Stimulated activated CD8-positive, alpha-beta memory T cell treated with anti-CD3 and anti-CD28 coated beads, Interleukin-7, amount 100 ng/mL, for 4 hours (primary cell): Measurements from ENCODE around the gene CD300LD.
"Not testable (repeated sequence)": the region's sequence is repeated elsewhere in the genome, so short reads cannot be mapped to it uniquely, and the experiment has no call there.

ENCODE experiments used
- DNase-seq, 2 donors: peaks; one replicate each; pipeline ENCODE4 v3.0.0-alpha.2; 2020; ENCODE audit warnings: low read depth in 2 of 2

CD300LD gene

DNA sequence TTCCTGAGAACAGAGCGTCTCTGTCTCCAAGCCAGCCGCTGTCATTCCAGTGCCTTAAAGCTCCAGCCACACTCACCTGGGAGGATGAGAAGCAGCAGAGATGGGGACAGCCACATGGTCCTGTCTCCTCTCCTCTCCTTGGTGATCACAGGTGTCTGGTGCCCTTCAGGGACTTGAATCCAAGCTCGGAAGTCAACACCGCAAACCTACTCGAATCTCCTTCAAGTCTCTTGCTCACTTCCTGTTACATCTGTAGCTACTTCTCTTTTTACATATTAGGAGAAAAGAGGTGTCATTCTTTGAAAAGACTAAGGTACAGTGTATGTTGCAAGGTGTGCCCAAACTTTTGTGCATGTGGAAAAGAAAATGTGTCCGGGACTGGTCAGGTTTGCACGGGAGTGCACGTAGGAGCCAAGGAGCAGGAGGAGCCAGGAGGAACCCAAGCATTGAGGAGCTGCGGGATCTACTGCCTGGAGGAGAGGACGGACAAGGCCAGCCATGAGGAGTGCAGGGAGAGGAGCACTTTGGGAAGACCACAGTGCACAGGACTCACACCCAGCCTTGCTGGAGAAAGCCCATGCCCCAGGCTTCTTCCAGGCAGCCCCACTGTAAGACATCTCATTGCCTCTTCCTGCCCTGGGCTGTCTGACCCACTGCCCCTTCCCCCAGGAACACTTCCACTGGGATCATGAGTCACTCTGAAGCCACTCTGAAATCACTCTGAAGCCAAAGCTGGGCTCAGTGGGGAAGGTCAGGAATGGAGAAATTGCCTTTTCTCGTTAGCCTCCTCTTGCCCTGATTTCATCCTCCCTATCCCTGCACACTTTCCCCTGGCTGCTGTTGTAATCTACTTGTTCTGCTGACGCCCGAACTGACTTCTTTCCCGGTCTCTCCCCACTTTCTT lies at the start of gene CD300LD:
Gene CD300LD, minus strand, starts transcription at position 197 of the 904 bp plus-strand sequence. Its CDS starts 81 bp downstream, at position 116.
- no peak for DNase-seq

- DNase-seq, result no peak
Measured at GRCh38 chr17:74641224-74641957, 49.3 kb upstream of the CD300LD start.

DNA sequence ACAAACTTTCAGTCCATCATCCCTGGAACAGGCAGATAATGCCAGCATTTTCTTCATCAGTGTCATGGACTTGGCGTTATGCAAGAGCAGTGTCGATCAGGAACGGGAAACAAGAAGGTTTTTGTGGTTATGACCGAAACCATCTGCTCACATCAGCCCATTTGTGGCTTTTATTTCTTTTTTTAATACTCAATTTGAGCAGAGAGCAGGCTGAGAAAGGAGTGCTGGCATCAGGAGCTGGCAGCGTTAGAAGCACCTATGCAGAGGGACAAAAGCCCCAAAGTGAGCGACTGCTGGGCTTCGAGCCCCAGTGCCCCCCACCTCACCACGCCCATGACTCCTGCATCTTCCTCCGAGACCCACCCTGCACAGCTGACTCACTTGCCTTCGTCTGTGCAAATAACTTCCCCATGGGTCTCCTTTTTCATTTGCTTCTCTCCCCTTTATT lies 47.6 kb upstream of the CD300LD start:
- DNase-seq, result peak in 1 of 2 donors; percentile 6

DNA sequence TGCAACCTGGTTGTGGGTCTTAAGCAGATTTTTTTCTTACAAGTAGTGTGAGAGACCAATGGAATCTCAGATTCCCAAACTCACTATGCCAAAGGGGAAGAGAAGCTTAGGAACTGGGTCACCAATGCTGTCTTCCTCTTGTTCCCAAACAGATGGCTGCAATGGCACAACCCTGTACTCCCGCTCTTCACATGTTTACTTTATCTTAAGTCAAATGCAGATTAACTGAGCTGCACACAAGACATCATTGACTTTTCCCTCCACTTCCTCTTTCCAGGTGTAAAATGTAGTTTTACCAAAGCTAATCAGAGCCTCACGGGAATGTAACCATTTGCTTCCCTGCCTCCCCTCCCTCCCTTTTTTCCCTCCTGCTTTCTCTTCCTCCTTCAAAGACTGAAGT lies 45.8 kb upstream of the CD300LD start:
- DNase-seq, result no peak

GRCh38 chr17:74637265-74637664 lies 45.2 kb upstream of the CD300LD start:
- no peak for DNase-seq

DNA sequence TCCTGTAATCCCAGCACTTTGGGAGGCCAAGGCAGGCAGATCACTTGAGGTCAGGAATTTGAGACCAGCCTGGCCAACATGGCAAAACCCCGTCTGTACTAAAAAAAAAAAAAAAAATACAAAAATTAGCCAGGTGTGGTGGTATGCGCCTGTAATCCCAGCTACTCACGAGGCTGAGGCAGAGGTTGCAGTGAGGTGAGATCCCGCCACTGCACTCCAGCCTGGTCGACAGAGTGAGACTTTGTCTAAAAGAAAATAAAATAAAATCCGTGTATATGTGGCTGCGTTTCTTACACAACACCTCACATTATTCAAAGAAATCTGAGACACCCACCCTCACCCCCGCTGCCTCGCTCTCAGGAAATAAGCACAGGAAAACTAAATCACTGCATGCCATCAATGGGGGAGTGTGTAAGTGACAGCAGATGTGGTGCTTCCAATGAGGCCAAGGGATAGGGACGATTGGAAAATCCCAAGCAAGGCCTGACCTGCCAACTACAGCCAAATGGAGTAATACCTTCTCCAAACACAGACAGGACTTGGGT lies 44.5 kb upstream of the CD300LD start:
- not testable (repeated sequence) for DNase-seq

- no peak for DNase-seq
Measured at GRCh38 chr17:74635418-74635817, 43.3 kb upstream of the CD300LD start.

- DNase-seq, result no peak
Measured at GRCh38 chr17:74633326-74633725, 41.2 kb upstream of the CD300LD start.

DNA sequence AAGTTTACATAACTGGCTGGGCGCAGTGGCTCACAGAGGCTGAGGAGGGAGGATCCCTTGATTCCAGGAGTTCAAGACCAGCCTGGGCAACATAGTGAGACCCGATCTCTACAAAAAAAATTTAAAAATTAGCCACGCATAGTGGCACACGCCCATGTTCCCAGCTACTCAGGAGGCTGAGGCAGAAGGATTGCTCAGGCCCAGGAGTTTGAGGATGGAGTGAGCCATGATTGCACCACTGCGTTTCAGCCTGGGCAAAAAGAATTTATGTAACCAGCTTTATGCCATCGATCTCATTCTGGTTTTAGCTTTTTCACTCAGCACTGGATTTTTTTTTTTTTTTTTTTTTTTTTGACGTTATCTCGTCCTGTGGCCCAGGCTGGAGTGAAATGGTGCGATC lies 40.5 kb upstream of the CD300LD start:
- DNase-seq, result no peak

GRCh38 chr17:74631468-74632450 lies 39.7 kb upstream of the CD300LD start:
- DNase-seq, result no peak

GRCh38 chr17:74630251-74630650 lies 38.2 kb upstream of the CD300LD start:
- not testable (repeated sequence) for DNase-seq

- no peak for DNase-seq
Measured at GRCh38 chr17:74625661-74626060, 33.6 kb upstream of the CD300LD start.

DNA sequence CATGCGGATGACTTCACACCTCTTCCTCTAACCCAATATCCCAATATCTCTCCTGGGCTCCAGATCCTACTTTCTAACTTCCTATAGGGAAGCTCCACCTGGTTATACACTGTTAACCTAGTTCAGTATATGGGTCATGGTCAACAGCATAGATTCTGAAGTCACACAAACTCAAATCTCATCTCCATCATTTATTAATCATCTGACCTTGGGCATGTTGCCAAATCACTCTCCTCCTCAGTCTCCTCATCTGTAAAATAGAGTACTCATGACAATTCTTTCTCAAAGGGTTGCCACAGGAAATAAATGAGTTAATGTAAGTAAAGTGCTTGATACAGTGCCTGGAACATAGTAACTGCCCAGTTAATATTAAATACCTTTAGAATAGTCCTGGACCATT lies 32.0 kb upstream of the CD300LD start:
- no peak for DNase-seq

DNA sequence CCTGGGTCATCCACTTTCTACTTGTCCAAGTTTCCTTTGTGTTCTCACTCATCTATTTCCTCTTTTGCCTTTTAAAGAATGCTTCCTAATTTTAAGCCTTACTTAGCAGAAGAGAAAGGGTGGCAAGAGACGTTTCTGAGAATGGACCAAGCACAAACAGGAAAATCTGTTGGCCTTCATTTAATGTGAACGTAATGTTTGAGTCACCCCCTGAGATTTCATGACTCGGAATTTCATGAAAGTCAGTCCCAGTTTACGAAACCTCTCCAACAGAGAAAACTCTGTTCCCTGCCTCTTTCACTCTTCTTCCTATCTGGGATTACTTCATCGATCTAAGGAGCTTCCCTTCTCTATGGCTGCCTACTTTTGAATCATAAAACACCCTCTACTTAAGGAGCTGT lies 31.6 kb upstream of the CD300LD start, which contains the start of gene CD300E:
Gene CD300E, minus strand, starts transcription at position 46 of the 401 bp plus-strand sequence. CDS start 117 bp downstream, outside the sequence.
- no peak for DNase-seq

DNA sequence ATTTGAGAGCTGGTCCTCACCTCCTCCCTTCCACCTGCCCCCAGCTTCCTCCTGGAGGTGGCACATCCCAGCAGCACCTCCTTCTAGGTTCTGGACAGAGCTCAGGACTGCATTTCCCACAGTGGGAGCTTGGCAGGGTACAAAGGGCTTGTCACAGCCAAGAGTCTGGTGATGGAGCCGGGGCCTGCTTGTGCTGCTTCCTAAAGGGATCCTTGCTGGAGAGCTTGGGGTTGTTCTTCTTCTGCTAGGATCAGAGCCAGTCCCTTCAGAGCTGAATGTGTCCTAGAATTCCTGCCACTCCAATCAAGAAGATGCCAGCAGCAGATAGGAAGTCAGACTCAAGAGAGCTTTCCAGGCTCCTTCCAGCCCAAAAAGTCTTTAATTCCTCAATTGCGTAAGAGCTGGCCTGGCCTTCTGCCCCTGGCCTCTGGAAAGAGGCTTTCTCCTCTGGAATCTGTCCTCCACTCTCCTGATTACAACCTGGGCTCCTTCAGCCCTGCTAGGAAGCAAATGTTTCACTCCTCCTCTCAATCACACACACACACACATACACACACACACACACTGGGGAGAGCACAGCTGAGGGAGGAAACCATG lies 27.1 kb upstream of the CD300LD start:
- DNase-seq, result no peak

- no peak for DNase-seq
Measured at GRCh38 chr17:74618451-74618850, 26.4 kb upstream of the CD300LD start.

DNA sequence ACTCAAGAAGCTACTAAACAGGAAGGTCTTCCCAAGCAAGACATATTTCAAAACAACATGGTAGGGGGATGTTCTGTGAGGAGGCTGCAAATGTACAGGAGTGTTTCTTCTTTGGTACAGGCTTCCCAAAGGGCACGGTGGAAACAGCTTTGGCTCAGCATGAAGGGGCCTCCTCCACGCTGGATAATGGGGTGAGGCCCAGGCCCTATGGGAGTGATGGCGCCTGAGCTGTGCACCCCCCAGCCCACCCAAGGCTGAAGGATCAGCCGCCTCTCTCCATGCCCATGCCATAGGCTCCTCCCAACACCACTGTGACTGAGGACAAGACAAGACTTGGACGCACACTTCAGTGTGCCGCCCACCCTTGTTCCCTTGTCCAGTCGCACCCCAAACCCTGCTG lies 24.6 kb upstream of the CD300LD start:
- no peak for DNase-seq

DNA sequence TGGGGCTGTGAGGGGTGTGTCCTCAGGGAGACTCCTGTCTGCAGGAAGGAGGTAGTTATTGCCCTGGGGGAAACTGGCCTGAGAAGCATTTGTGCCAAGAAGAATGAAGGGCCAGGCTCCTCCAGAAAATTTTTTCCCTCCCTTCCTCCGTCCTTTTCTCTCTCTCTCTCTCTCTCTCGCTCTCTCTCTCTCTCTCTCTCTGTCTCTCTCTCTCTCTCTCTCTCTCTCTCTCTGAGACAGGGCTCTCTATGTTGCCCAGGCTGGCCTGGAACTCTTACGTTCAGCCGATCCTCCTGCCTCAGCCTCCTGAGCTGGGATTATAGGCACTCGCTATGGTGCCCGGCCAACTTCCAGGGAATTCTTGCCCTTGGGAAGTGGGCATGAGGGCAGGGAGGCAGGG lies 20.0 kb upstream of the CD300LD start:
- no peak for DNase-seq

GRCh38 chr17:74610108-74610507 lies 18.0 kb upstream of the CD300LD start:
- no peak for DNase-seq

DNA sequence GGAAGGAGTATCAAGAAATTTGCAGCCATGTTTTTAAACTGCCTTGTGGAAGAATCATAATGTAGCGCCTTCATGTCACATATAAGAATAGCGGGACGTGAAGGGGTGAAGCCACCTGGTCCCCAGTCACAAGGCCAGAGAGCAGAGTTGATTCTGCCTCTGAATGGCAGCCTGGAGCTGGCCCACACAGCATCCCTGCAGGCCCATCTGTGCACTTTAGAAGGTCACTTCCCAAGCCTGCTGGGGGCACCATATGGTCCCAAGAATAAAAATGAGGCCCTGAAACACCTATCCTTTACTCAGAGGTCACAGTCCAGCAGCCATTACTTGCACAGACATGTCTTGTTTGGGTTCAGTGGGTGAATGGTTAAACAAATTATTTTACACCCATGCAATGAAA lies 16.4 kb upstream of the CD300LD start:
- DNase-seq, result no peak

DNA sequence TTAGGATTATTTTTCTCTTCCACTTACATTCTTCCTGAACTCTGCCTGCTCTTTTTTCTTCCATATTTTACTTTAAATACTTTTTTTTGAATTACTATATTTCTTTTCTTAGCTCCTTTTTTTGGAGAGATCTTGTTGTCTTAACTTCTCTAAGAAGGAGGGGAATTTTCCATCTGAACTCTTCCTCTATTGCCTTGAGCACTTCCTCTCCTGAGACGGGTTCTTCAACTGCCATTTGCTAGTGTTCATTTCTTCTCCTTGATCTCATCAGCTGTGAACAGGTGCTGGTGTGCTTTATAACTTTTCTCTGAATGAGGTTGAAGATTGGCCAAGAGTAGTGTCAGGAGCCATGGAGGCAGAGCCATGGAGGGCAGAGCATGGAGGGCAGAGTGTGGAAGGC lies 15.1 kb upstream of the CD300LD start:
- no peak for DNase-seq
